ENCODE results near the gene ATP13A3.

DNA sequence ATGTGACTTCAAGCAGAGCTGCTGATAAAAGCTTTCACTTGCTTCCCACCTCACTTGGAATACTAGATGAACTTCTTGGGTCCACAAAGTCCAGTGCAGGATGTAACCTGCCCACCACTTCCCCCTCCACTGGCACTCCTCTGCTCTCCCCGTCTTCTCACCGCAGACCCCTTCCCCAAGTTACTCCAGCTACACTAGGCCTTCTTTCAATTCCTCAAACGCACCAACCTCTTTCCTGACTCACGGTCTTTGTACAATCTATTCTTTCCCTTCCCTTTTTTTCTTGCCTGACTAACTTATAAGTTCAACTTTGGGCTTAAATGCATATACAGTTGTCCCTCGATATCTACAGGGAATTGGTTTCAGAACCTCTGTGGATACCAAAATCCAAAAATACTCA is 5.2 kb upstream of the ATP13A3 start:
- TF ChIP-seq, protein P1, sequence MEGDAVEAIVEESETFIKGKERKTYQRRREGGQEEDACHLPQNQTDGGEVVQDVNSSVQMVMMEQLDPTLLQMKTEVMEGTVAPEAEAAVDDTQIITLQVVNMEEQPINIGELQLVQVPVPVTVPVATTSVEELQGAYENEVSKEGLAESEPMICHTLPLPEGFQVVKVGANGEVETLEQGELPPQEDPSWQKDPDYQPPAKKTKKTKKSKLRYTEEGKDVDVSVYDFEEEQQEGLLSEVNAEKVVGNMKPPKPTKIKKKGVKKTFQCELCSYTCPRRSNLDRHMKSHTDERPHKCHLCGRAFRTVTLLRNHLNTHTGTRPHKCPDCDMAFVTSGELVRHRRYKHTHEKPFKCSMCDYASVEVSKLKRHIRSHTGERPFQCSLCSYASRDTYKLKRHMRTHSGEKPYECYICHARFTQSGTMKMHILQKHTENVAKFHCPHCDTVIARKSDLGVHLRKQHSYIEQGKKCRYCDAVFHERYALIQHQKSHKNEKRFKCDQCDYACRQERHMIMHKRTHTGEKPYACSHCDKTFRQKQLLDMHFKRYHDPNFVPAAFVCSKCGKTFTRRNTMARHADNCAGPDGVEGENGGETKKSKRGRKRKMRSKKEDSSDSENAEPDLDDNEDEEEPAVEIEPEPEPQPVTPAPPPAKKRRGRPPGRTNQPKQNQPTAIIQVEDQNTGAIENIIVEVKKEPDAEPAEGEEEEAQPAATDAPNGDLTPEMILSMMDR (conservative IDR thresholded peaks at IDR 0.05; ENCODE audit: low read length): no peak
- no peak for TF ChIP-seq EZH2phosphoT487 (IDR thresholded peaks at IDR 0.05; ENCODE audit: borderline replicate concordance, low read depth, low read length)
